Measurements from ENCODE around the gene DNTT.

- TF ChIP-seq, protein P1, sequence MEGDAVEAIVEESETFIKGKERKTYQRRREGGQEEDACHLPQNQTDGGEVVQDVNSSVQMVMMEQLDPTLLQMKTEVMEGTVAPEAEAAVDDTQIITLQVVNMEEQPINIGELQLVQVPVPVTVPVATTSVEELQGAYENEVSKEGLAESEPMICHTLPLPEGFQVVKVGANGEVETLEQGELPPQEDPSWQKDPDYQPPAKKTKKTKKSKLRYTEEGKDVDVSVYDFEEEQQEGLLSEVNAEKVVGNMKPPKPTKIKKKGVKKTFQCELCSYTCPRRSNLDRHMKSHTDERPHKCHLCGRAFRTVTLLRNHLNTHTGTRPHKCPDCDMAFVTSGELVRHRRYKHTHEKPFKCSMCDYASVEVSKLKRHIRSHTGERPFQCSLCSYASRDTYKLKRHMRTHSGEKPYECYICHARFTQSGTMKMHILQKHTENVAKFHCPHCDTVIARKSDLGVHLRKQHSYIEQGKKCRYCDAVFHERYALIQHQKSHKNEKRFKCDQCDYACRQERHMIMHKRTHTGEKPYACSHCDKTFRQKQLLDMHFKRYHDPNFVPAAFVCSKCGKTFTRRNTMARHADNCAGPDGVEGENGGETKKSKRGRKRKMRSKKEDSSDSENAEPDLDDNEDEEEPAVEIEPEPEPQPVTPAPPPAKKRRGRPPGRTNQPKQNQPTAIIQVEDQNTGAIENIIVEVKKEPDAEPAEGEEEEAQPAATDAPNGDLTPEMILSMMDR (IDR thresholded peaks at IDR 0.05; ENCODE audit: insufficient read depth, low read length, poor library complexity, severe bottlenecking) = no peak
- TF ChIP-seq EZH2phosphoT487 (conservative IDR thresholded peaks at IDR 0.05; ENCODE audit: low read length) = no peak
Measured at GRCh38 chr10:96378741-96379140, 74.5 kb downstream of the DNTT start.
